ENCODE data around the gene SPRTN. TPM values are rescaled to one million over a fixed set of nuclear protein-coding genes. Genes with fewer than 3 reads are reported as not detected.
A peak's percentile ranks its signal among the peaks of the same experiment; 100 is the strongest.

The SPRTN gene
- total RNA-seq, 4 donors from 2014 or later, result 8.7 to 15.1 (median 10.7) TPM

DNA sequence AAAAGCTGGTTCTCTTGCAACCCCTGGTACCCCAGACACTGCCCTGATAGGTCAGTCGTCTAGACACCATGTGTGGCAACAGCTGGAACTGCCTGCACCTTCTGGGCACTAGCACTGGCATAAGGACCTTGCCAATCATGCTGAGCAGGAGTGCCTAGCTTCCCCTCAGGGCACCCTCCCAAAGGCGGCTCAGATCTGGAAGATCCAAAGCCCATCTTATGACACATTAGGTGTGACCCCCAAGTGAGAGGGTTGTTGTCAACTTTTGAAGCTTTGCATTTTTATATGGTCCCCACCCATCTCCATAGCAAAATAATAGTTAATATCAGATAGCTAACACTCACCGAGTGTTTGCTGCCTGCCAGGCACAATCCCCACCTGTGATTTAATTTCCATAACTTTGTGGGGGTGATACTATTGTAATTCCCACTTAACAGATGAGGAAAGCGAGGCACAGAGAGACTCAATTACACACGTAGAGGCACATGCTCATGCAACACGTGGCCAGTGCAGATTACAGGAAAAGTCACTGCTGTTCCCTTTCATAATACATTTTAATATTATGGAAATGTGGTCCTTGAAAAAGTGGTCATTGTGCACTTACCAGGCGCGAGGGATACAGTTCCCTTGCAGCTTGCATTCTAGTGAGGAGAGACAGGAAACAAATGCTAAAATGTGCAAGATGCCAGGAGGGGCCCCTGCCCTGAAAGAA lies 26.2 kb upstream of the SPRTN start:
- intact Hi-C loops (cut with DNase I; ENCODE audit: low total_unique reads), result no loop called here
- no peaks in the 10 kb centered on the region for H3K9me3 ChIP-seq
- in situ Hi-C loops (cut with MboI; ENCODE audit: low sequenced_read_pairs in 4 of 4), result no loop called here
- no peaks in the 10 kb centered on the region for H3K27me3 ChIP-seq
- no peaks in the 10 kb centered on the region for H3K4me1 ChIP-seq
- TF ChIP-seq, protein P1, sequence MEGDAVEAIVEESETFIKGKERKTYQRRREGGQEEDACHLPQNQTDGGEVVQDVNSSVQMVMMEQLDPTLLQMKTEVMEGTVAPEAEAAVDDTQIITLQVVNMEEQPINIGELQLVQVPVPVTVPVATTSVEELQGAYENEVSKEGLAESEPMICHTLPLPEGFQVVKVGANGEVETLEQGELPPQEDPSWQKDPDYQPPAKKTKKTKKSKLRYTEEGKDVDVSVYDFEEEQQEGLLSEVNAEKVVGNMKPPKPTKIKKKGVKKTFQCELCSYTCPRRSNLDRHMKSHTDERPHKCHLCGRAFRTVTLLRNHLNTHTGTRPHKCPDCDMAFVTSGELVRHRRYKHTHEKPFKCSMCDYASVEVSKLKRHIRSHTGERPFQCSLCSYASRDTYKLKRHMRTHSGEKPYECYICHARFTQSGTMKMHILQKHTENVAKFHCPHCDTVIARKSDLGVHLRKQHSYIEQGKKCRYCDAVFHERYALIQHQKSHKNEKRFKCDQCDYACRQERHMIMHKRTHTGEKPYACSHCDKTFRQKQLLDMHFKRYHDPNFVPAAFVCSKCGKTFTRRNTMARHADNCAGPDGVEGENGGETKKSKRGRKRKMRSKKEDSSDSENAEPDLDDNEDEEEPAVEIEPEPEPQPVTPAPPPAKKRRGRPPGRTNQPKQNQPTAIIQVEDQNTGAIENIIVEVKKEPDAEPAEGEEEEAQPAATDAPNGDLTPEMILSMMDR (IDR thresholded peaks at IDR 0.05 in 4 of 5, conservative IDR thresholded peaks at IDR 0.05 in 1 of 5), result no peak
- TF ChIP-seq POLR2A (IDR thresholded peaks at IDR 0.05), result no peak
- H3K36me3 ChIP-seq, result no peaks in the 10 kb centered on the region
- no peak overlapping the region for H3K27ac ChIP-seq
- no peak overlapping the region for H3K4me3 ChIP-seq
- ATAC-seq (no peak), DNase-seq (no peak)

DNA sequence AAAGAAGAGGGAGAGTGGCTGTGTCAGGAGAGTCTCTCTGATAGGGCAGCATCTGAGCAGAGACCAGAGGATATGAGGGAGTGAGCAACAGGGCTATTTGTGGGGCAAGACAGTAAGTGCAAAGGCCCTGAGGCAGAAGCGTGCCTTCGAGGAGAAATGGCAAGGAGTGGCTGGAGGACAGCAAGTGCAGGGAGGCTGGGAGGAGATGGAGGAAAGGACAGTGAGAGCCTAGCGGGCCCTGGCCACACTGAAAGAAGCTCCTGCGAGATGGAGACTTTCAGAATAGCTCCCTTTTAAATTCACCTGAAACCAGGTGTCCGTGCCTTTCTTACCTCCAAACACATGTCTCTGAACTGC lies 25.7 kb upstream of the SPRTN start:
- Histone ChIP-seq H3K27me3 (no peaks in the 10 kb centered on the region), H3K36me3 (no peaks in the 10 kb centered on the region), H3K9me3 (no peaks in the 10 kb centered on the region), H3K4me3 (no peak overlapping the region), H3K27ac (no peak overlapping the region), H3K4me1 (no peaks in the 10 kb centered on the region)
- TF ChIP-seq, protein P1 (IDR thresholded peaks at IDR 0.05 in 4 of 5, conservative IDR thresholded peaks at IDR 0.05 in 1 of 5), result no peak
- no peak for TF ChIP-seq POLR2A (IDR thresholded peaks at IDR 0.05)
- in situ Hi-C loops (cut with MboI; ENCODE audit: low sequenced_read_pairs in 4 of 4), result no loop called here
- ATAC-seq (no peak), DNase-seq (no peak)
- intact Hi-C loops (cut with DNase I; ENCODE audit: low total_unique reads), result no loop called here

DNA sequence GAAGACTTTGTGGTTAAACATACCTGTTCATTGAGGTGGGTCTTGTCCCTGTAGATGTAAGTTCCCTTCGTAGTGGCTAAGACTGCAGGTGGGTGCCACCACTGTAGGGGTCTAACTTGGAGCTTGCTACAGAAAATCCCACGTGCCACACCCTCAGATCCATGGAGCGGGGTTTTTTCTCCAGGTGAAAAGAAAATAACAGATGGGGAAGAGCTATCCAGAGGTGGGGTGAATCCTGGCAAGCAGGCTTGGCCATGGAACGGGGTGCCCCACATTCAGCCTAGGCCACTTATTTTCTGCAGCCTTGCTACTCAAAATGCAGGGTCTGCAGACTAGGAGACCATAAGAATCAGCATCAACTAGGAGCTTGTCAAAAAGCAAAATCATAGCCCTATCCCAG lies 24.4 kb upstream of the SPRTN start:
- Histone ChIP-seq H3K4me1 (no peaks in the 10 kb centered on the region), H3K4me3 (no peak overlapping the region), H3K9me3 (no peaks in the 10 kb centered on the region), H3K27ac (no peak overlapping the region), H3K36me3 (no peaks in the 10 kb centered on the region), H3K27me3 (no peaks in the 10 kb centered on the region)
- DNase-seq (no peak), ATAC-seq (no peak)
- in situ Hi-C loops (cut with MboI; ENCODE audit: low sequenced_read_pairs in 4 of 4), result no loop called here
- TF ChIP-seq, protein P1 (IDR thresholded peaks at IDR 0.05 in 4 of 5, conservative IDR thresholded peaks at IDR 0.05 in 1 of 5), result no peak
- no peak for TF ChIP-seq POLR2A (IDR thresholded peaks at IDR 0.05)
- intact Hi-C loops (cut with DNase I; ENCODE audit: low total_unique reads), result no loop called here

- intact Hi-C loops (cut with DNase I; ENCODE audit: low total_unique reads), result loop anchor here (2.0 kb wide), 1 partner anchor 289 kb away; no protein-coding TSS in a partner anchor
- no peak for DNase-seq
- Histone ChIP-seq H3K27ac (no peak overlapping the region), H3K4me1 (no peaks in the 10 kb centered on the region), H3K27me3 (no peaks in the 10 kb centered on the region), H3K4me3 (no peak overlapping the region), H3K9me3 (no peaks in the 10 kb centered on the region), H3K36me3 (no peaks in the 10 kb centered on the region)
- peak; percentile 17 to 36 for ATAC-seq
- no peak for TF ChIP-seq POLR2A (IDR thresholded peaks at IDR 0.05)
- TF ChIP-seq, protein P1 (IDR thresholded peaks at IDR 0.05 in 4 of 5, conservative IDR thresholded peaks at IDR 0.05 in 1 of 5), result peak; percentile 25 to 64 (median 49)
- in situ Hi-C loops (cut with MboI; ENCODE audit: low sequenced_read_pairs in 4 of 4), result no loop called here
These were observed 22.2 kb upstream of the SPRTN start for GRCh38 chr1:231315887-231316286.
